Naive B cell (primary cell): ENCODE measurements around the gene SMURF2. TPM values are rescaled to one million over a fixed set of nuclear protein-coding genes. Genes with fewer than 3 reads are reported as not detected.
"Not testable (repeated sequence)": the region's sequence is repeated elsewhere in the genome, so short reads cannot be mapped to it uniquely, and the experiment has no call there.

Source experiments
- ATAC-seq, 2 donors: fragments of 150-1000 bp; cut with Tn5 transposase; 2 replicates each; pipeline ENCODE4 v1.10.0; 2021; ENCODE audit warnings: low read depth in 2 of 2, mild to moderate bottlenecking in 2 of 2, moderate library complexity in 2 of 2
- DNase-seq: peaks from one replicate; pipeline ENCODE4 v3.0.0; 2022
- H3K27ac Mint-ChIP-seq, 6 donors: one replicate each; pipeline ENCODE4 v1.8.0; 2020 to 2022; ENCODE audit warnings: mild to moderate bottlenecking in 6 of 6, mixed read lengths in 6 of 6, moderate library complexity in 5 of 6, inconsistent platforms in 2 of 6
- H3K27me3 Mint-ChIP-seq, 3 donors: one replicate each; pipeline ENCODE4 v1.8.0; 2021 to 2022; ENCODE audit warnings: mixed read lengths in 3 of 3, mild to moderate bottlenecking in 1 of 3
- H3K36me3 Mint-ChIP-seq, 2 donors: one replicate each; pipeline ENCODE4 v1.8.0; 2020 to 2022; ENCODE audit warnings: mixed read lengths in 2 of 2, inconsistent platforms in 1 of 2, mild to moderate bottlenecking in 1 of 2
- H3K4me1 Mint-ChIP-seq, 3 donors: one replicate each; pipeline ENCODE4 v1.8.0; 2020 to 2022; ENCODE audit warnings: mixed read lengths in 3 of 3, inconsistent platforms in 1 of 3, mild to moderate bottlenecking in 1 of 3, moderate library complexity in 1 of 3
- H3K4me3 Mint-ChIP-seq, 8 donors: one replicate each; pipeline ENCODE4 v1.8.0; 2020 to 2022; ENCODE audit warnings: mild to moderate bottlenecking in 8 of 8, mixed read lengths in 8 of 8, moderate library complexity in 8 of 8, inconsistent platforms in 2 of 8
- H3K9me3 Mint-ChIP-seq, 7 donors: one replicate each; pipeline ENCODE4 v1.8.0; 2020 to 2022; ENCODE audit warnings: mixed read lengths in 7 of 7, mild to moderate bottlenecking in 5 of 7, inconsistent platforms in 2 of 7, moderate library complexity in 1 of 7
- polyA plus RNA-seq, 6 donors: library from polyadenylated mRNA; unstranded; fragments of 300-500 nt; fragmentation: Illumina TruSeq; gene quantifications; one replicate each; pipeline ENCODE4 v1.2.3, GENCODE V29; 2021; ENCODE audit warnings: low read depth in 6 of 6

SMURF2 gene
- polyA plus RNA-seq, 6 donors from 2014 or later = 6.9 to 12.8 (median 10.3) TPM

- peaks cover 9 to 17% of the 10 kb centered on the region in 2 donors for H3K36me3 Mint-ChIP-seq
- no peak overlapping the region for H3K4me3 Mint-ChIP-seq
- H3K4me1 Mint-ChIP-seq = peaks cover 0 to 3% (median 0%) of the 10 kb centered on the region in 3 donors
- DNase-seq (no peak), ATAC-seq (no peak)
- no peaks in the 10 kb centered on the region for H3K27me3 Mint-ChIP-seq
- no peak overlapping the region for H3K27ac Mint-ChIP-seq
- no peaks in the 10 kb centered on the region for H3K9me3 Mint-ChIP-seq
Observed at GRCh38 chr17:64585146-64585545, 77.0 kb downstream of the SMURF2 start.

GRCh38 chr17:64583038-64583437, 79.1 kb downstream of the SMURF2 start:
- peaks cover 0 to 3% (median 0%) of the 10 kb centered on the region in 3 donors for H3K4me1 Mint-ChIP-seq
- peaks cover 8 to 23% of the 10 kb centered on the region in 2 donors for H3K36me3 Mint-ChIP-seq
- no peaks in the 10 kb centered on the region for H3K9me3 Mint-ChIP-seq
- no peak overlapping the region for H3K4me3 Mint-ChIP-seq
- peak overlapping the region in 1 of 6 donors; percentile 42 for H3K27ac Mint-ChIP-seq
- ATAC-seq = no peak
- DNase-seq = no peak
- H3K27me3 Mint-ChIP-seq = no peaks in the 10 kb centered on the region

- Mint-ChIP-seq H3K36me3 (peaks cover 8 to 28% of the 10 kb centered on the region in 2 donors), H3K4me1 (peaks cover 0 to 3% (median 0%) of the 10 kb centered on the region in 3 donors), H3K27ac (peak overlapping the region in 2 of 6 donors; percentile 6 to 20), H3K9me3 (no peaks in the 10 kb centered on the region), H3K4me3 (no peak overlapping the region), H3K27me3 (no peaks in the 10 kb centered on the region)
- no peak for ATAC-seq
- DNase-seq = no peak
Observed at GRCh38 chr17:64580384-64581315, 81.5 kb downstream of the SMURF2 start.

- Mint-ChIP-seq H3K9me3 (no peaks in the 10 kb centered on the region), H3K27me3 (no peaks in the 10 kb centered on the region), H3K4me1 (peaks cover 0 to 3% (median 0%) of the 10 kb centered on the region in 3 donors), H3K36me3 (peaks cover 8 to 28% of the 10 kb centered on the region in 2 donors), H3K27ac (peak overlapping the region in 1 of 6 donors; percentile 28), H3K4me3 (no peak overlapping the region)
- no peak for ATAC-seq
- no peak for DNase-seq
Observed at GRCh38 chr17:64579917-64580316, 82.2 kb downstream of the SMURF2 start.

- peaks cover 8 to 23% of the 10 kb centered on the region in 2 donors for H3K36me3 Mint-ChIP-seq
- ATAC-seq, H3K27ac Mint-ChIP-seq: not testable (repeated sequence)
Observed at GRCh38 chr17:64577025-64577424, 85.1 kb downstream of the SMURF2 start.

GRCh38 chr17:64575431-64575830, 86.7 kb downstream of the SMURF2 start:
- no peaks in the 10 kb centered on the region for H3K9me3 Mint-ChIP-seq
- H3K4me1 Mint-ChIP-seq = no peaks in the 10 kb centered on the region
- no peak for DNase-seq
- no peaks in the 10 kb centered on the region for H3K27me3 Mint-ChIP-seq
- no peak overlapping the region for H3K4me3 Mint-ChIP-seq
- no peak for ATAC-seq
- no peak overlapping the region for H3K27ac Mint-ChIP-seq
- H3K36me3 Mint-ChIP-seq = peaks cover 0 to 17% of the 10 kb centered on the region in 2 donors

More at GRCh38 chr17:64577025-64577424, 85.1 kb downstream of the SMURF2 start:
- not testable (repeated sequence) for H3K4me1 Mint-ChIP-seq, H3K27me3 Mint-ChIP-seq, DNase-seq, H3K9me3 Mint-ChIP-seq, H3K4me3 Mint-ChIP-seq

GRCh38 chr17:64574646-64575045, 87.5 kb downstream of the SMURF2 start:
- peaks cover 0 to 15% of the 10 kb centered on the region in 2 donors for H3K36me3 Mint-ChIP-seq
- no peaks in the 10 kb centered on the region for H3K27me3 Mint-ChIP-seq
- no peak overlapping the region for H3K27ac Mint-ChIP-seq
- DNase-seq (no peak), ATAC-seq (no peak)
- H3K4me1 Mint-ChIP-seq = no peaks in the 10 kb centered on the region
- H3K9me3 Mint-ChIP-seq = no peaks in the 10 kb centered on the region
- H3K4me3 Mint-ChIP-seq = no peak overlapping the region

DNA sequence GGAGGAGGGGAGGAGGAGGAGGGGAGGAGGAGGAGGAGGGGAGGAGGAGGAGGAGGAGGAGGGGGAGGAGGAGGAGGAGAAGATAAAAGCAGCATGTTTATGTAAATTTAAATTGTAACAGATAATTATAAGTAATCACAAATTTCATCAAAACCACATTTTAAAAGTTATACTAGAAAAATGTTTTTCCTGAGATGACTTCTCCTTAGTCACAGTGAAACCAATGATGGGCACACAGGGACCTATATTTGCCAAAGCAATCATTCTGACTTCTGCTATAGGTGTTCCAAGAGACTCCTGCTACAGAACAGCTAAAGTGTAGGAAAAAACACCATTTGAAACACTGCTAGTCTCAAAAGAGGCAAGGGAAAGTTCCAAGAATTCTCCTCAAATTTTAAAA, 88.9 kb downstream of the SMURF2 start:
- Mint-ChIP-seq H3K27ac (no peak overlapping the region), H3K4me3 (no peak overlapping the region), H3K9me3 (no peaks in the 10 kb centered on the region), H3K36me3 (peaks cover 0 to 9% of the 10 kb centered on the region in 2 donors), H3K27me3 (no peaks in the 10 kb centered on the region), H3K4me1 (no peaks in the 10 kb centered on the region)
- DNase-seq = no peak
- no peak for ATAC-seq

DNA sequence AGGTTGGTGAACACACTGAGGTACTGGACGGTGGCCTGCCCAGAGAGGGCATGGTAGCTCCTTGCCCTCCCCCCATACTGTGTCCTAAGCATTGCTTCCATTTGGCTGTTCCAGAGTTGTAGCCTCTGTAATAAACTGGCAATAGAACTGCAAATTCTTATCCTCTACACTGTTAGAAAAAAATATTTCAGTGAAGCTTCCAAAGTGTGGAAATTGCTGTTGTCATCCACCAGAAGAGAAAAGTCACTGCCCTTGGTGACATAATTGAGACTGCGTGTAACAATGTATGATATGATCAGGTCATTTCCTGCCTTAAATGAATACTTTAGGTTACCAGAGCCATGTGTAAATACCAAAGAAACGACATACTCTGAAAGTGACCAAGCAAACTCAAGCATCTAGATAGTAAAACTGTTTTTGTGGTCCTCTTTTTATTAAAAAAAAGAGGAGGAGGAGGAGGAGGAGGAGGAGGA, 89.4 kb downstream of the SMURF2 start:
- no peak for DNase-seq
- ATAC-seq = no peak
- Mint-ChIP-seq H3K4me1 (no peaks in the 10 kb centered on the region), H3K36me3 (peaks cover 0 to 9% of the 10 kb centered on the region in 2 donors), H3K9me3 (no peaks in the 10 kb centered on the region), H3K4me3 (no peak overlapping the region), H3K27ac (no peak overlapping the region), H3K27me3 (no peaks in the 10 kb centered on the region)

DNA sequence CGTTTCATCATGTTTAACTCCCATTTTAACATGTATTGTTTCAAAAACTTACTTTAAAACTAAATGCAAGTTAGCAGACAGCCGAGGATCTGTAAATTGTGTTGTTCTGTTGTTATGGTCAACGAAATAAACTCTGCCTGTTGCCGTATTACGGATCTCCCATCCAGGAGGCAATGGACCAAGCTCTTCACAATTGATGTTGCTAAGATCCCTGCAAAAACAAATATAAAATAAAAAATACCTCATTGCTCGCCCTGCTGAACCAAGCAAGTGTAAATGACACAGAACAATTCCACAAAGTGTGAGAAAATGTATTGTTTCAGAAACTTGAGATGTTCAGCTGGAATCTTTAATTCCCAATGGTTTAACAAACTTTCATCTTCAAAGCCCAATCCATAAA, 90.4 kb downstream of the SMURF2 start:
- H3K4me1 Mint-ChIP-seq = no peaks in the 10 kb centered on the region
- peak overlapping the region in 1 of 6 donors; percentile 26 for H3K27ac Mint-ChIP-seq
- no peak overlapping the region for H3K4me3 Mint-ChIP-seq
- peaks cover 0 to 10% of the 10 kb centered on the region in 2 donors for H3K36me3 Mint-ChIP-seq
- H3K9me3 Mint-ChIP-seq = no peaks in the 10 kb centered on the region
- no peaks in the 10 kb centered on the region for H3K27me3 Mint-ChIP-seq
- ATAC-seq = no peak
- no peak for DNase-seq

DNA sequence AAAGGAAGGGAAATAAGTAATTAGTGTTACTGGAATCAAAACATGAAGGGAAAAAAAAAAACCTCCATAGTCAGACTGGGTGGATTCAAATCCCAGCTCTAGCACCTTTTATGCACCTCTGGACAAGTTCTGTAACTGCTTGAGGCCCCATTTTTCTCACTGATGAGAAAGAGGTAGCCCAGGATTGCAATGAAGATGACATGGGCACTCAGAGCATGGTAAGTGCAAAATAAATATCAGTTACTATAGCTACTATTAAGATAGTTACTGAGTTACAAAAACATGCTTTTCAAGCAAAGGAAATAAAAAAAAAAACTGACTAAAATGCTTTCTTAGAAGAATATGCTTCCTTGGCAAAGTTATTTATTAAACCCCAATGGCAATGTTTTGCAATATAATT, 96.5 kb downstream of the SMURF2 start:
- H3K9me3 Mint-ChIP-seq = no peaks in the 10 kb centered on the region
- no peak overlapping the region for H3K4me3 Mint-ChIP-seq
- DNase-seq = no peak
- H3K4me1 Mint-ChIP-seq = no peaks in the 10 kb centered on the region
- no peak overlapping the region for H3K27ac Mint-ChIP-seq
- H3K27me3 Mint-ChIP-seq = no peaks in the 10 kb centered on the region
- peaks cover 0 to 20% of the 10 kb centered on the region in 2 donors for H3K36me3 Mint-ChIP-seq
- ATAC-seq = no peak

DNA sequence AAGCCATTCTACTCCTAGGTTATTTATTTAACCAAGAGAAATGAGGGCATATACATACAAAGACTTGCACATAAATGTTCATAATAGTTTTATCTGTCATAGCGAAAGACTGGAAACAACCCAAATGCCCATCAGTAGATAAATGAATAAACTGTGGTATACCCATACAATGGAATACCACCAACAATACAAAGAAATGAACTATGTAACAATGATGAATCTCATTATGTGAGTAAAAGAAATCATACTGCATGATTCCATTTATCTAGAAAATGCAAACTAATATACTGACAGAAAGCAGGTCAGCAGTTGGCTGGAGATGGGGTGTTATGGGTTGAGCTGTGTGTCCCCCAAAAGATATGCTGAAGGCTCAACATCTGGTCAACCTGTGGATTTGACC, 98.0 kb downstream of the SMURF2 start:
- peak overlapping the region in 2 of 6 donors; percentile 22 to 36 for H3K27ac Mint-ChIP-seq
- DNase-seq (no peak), ATAC-seq (no peak)
- no peaks in the 10 kb centered on the region for H3K4me1 Mint-ChIP-seq
- no peaks in the 10 kb centered on the region for H3K9me3 Mint-ChIP-seq
- H3K4me3 Mint-ChIP-seq = no peak overlapping the region
- no peaks in the 10 kb centered on the region for H3K27me3 Mint-ChIP-seq
- peaks cover 0 to 20% of the 10 kb centered on the region in 2 donors for H3K36me3 Mint-ChIP-seq

GRCh38 chr17:64555281-64555680, 106.8 kb downstream of the SMURF2 start:
- DNase-seq (no peak), ATAC-seq (no peak)
- no peaks in the 10 kb centered on the region for H3K9me3 Mint-ChIP-seq
- H3K4me1 Mint-ChIP-seq = no peaks in the 10 kb centered on the region
- no peak overlapping the region for H3K4me3 Mint-ChIP-seq
- H3K27ac Mint-ChIP-seq = no peak overlapping the region
- H3K36me3 Mint-ChIP-seq = peaks cover 8 to 14% of the 10 kb centered on the region in 2 donors
- no peaks in the 10 kb centered on the region for H3K27me3 Mint-ChIP-seq

DNA sequence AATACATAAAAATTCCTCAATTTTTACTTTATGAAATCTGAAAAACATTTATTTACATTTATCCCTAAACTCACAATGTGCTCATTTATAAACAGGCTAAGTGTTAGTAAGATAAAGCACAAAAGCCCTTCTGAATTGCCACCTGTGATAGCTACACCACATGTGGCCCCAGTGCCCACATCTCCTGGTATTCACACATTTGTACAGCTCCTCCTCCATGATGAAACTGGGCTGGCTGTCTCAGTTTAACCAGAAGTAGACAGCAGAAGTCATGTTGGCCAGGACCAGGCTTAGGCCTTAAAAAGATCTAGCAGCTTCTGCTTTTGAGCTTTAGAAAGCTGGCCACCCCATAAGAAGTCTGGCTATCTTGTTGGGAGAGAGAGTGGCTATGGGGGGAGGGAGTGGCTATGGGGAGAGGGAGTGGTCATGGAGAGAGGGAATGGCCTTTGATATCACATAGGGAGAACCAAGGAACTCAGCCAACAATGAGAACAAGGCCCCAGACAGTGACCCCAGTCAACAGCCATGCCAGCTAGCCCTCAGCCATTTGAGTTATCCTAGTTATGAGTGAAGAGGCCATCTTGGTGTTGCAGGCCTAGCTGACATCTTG, 108.0 kb downstream of the SMURF2 start:
- H3K9me3 Mint-ChIP-seq = no peaks in the 10 kb centered on the region
- H3K4me3 Mint-ChIP-seq = no peak overlapping the region
- H3K4me1 Mint-ChIP-seq = no peaks in the 10 kb centered on the region
- H3K27ac Mint-ChIP-seq = peak overlapping the region in 1 of 6 donors; percentile 82
- ATAC-seq (no peak), DNase-seq (no peak)
- H3K36me3 Mint-ChIP-seq = peaks cover 8 to 14% of the 10 kb centered on the region in 2 donors
- no peaks in the 10 kb centered on the region for H3K27me3 Mint-ChIP-seq
